Tibial artery (tissue), 4 donors: ENCODE data around the gene CACNA1B.
A peak's percentile ranks its signal among the peaks of the same experiment; 100 is the strongest.

Experiments
- DNase-seq, 2 donors: peaks; one replicate each; pipeline ENCODE4 v3.0.0-alpha.2; 2019
- H3K27ac ChIP-seq, 2 donors: fragments of 200-600 bp; sonication (generic) in 1 of 2; 1 replicate in 1 of 2; 2 replicates in 1 of 2; pipeline ENCODE4 v1.5.1; 2018 to 2019; ENCODE audit warnings: mild to moderate bottlenecking in 1 of 2
- H3K27me3 ChIP-seq, 2 donors: fragments of 200-600 bp; sonication (generic) in 1 of 2; one replicate each; pipeline versions ENCODE4 v1.5.1 to v1.6.0; 2016 to 2019
- H3K36me3 ChIP-seq, 3 donors: fragments of 200-600 bp; sonication (generic) in 2 of 3; one replicate each; pipeline ENCODE4 v1.5.1; 2016 to 2019; ENCODE audit warnings: mild to moderate bottlenecking in 2 of 3
- H3K4me1 ChIP-seq, 4 donors: fragments of 200-600 bp; sonication (generic) in 2 of 4; 1 replicate in 3 of 4; 2 replicates in 1 of 4; pipeline ENCODE4 v1.5.1; 2016 to 2019
- H3K4me3 ChIP-seq, 2 donors: fragments of 200-600 bp; sonication (generic) in 1 of 2; 1 replicate in 1 of 2; 2 replicates in 1 of 2; pipeline ENCODE4 v1.5.1; 2018 to 2019; ENCODE audit warnings: mild to moderate bottlenecking in 2 of 2
- H3K9me3 ChIP-seq, 3 donors: fragments of 200-600 bp; sonication (generic) in 1 of 3; one replicate each; pipeline ENCODE4 v1.5.1; 2016 to 2019
- intact Hi-C: fragments of 100-400 bp; cut with DNase I; formaldehyde crosslinking; loops from one replicate; pipeline ENCODE4 v1.15.0; 2023; ENCODE audit warnings: low total_unique reads
- TF ChIP-seq, protein P1 (sequence below), 2 experiments: fragments of 200-600 bp in 1 of 2; fragments of 450-650 bp in 1 of 2; IDR thresholded peaks; one replicate each; pipeline ENCODE4 v1.5.1; 2017 to 2019; ENCODE audit warnings: antibody characterized with exemption in 2 of 2, mild to moderate bottlenecking in 1 of 2, moderate library complexity in 1 of 2

The CACNA1B gene

DNA sequence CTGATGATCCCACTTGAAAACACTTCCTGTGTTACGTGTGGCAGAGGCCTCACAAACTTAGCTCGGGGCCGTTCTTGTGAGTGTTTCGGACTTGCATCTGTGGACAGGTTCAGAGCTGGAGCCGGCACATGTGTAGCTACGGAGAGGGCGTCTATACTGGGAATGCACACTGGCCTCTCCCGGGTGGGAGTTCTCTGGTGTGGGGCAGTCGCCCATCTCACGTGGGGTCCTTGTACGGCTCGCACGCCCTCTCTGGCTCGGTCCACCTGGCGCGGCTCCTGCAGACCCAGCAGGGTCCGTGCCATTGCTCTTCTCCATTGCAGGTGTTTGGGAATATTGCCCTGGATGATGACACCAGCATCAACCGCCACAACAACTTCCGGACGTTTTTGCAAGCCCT is 197.9 kb downstream of the CACNA1B start:
- H3K9me3 ChIP-seq, result no peaks in the 10 kb centered on the region
- H3K27ac ChIP-seq, result no peak overlapping the region
- intact Hi-C loops, result no loop called here
- TF ChIP-seq, protein P1, sequence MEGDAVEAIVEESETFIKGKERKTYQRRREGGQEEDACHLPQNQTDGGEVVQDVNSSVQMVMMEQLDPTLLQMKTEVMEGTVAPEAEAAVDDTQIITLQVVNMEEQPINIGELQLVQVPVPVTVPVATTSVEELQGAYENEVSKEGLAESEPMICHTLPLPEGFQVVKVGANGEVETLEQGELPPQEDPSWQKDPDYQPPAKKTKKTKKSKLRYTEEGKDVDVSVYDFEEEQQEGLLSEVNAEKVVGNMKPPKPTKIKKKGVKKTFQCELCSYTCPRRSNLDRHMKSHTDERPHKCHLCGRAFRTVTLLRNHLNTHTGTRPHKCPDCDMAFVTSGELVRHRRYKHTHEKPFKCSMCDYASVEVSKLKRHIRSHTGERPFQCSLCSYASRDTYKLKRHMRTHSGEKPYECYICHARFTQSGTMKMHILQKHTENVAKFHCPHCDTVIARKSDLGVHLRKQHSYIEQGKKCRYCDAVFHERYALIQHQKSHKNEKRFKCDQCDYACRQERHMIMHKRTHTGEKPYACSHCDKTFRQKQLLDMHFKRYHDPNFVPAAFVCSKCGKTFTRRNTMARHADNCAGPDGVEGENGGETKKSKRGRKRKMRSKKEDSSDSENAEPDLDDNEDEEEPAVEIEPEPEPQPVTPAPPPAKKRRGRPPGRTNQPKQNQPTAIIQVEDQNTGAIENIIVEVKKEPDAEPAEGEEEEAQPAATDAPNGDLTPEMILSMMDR (IDR thresholded peaks at IDR 0.05), result no peak
- no peak for DNase-seq
- H3K4me3 ChIP-seq, result no peak overlapping the region
- peaks cover 0 to 10% of the 10 kb centered on the region in 2 donors for H3K27me3 ChIP-seq
- H3K36me3 ChIP-seq, result no peaks in the 10 kb centered on the region
- H3K4me1 ChIP-seq, result no peaks in the 10 kb centered on the region

DNA sequence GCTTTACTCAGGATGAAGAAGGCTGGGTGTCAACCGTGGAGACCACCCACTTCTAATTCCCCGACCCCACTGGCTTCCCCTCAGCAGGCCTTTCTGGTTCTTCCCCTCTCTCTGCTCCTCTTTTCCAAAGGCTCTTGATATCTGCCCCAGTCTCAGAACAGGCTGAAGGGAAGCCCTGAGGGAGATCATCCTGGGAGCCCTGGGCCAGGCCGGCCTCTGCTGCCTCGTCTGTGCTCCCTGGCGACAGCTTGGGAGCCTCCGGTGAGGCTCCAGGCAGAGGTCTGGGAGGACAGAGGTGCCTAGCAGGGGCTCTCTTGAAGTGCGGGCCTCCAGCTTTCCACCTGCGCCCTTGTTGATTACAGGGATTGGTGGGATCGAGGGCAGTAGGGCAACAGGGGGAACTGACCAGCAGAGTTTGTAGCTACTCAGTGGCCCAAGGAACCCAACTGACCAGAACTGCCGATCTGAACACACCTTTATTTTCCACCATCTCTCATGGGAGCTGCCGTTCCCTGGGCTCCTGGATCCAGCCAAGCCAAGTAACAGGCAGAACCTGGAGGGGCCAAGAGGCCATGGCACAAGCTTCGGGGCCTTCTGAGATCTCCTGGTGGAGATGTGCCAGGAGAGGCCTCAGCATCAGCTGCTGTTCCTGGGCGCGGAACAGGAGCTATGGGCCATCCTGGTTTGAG is 198.5 kb downstream of the CACNA1B start:
- H3K27me3 ChIP-seq, result peaks cover 0 to 10% of the 10 kb centered on the region in 2 donors
- H3K36me3 ChIP-seq, result no peaks in the 10 kb centered on the region
- intact Hi-C loops, result no loop called here
- H3K4me3 ChIP-seq, result no peak overlapping the region
- TF ChIP-seq, protein P1 (IDR thresholded peaks at IDR 0.05), result no peak
- H3K9me3 ChIP-seq, result no peaks in the 10 kb centered on the region
- no peaks in the 10 kb centered on the region for H3K4me1 ChIP-seq
- no peak overlapping the region for H3K27ac ChIP-seq
- DNase-seq, result peak in 1 of 2 donors; percentile 54

DNA sequence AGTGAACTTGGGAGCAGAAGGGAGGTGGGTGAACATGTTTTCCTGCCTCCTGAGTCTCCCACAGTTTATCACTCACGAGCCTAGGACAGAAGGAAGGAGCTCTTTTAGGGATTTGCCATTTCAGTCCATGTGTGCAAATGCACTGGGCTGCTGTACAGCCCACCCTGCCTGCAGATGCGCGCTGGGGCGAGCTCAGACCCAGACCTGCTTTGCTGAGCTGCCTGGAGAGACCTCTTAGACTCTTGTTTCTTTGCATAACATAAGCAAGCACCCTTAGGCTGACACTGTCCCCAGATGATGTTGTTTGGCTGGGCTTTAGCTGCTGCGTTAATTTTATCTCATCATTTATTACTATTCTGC is 199.0 kb downstream of the CACNA1B start:
- DNase-seq, result no peak
- Histone ChIP-seq H3K4me1 (no peaks in the 10 kb centered on the region), H3K27ac (no peak overlapping the region), H3K9me3 (no peaks in the 10 kb centered on the region), H3K36me3 (no peaks in the 10 kb centered on the region), H3K27me3 (peaks cover 0 to 10% of the 10 kb centered on the region in 2 donors), H3K4me3 (no peak overlapping the region)
- TF ChIP-seq, protein P1 (IDR thresholded peaks at IDR 0.05), result no peak
- intact Hi-C loops, result no loop called here

DNA sequence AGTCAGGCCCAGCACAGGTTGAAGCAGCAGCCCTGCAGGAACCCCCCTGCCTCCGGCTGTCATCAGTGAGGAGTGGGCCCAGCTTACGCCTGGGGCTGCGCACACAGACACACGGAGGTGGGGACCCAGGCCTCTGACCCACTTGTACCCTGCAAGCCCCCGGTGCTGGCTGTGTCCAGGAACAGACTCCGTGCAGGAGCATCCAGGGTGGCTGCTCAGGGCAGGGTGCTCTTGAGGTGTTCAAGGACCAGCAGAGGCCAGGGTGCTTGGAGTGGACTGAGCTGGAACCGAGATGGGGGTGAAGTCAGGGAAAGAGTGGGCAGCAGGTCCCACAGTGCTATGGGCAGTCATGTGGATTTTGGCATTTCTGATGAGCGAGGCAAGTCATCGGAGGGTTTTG is 199.5 kb downstream of the CACNA1B start:
- H3K4me3 ChIP-seq, result no peak overlapping the region
- intact Hi-C loops, result no loop called here
- no peaks in the 10 kb centered on the region for H3K4me1 ChIP-seq
- DNase-seq, result peak in 1 of 2 donors; percentile 48
- no peaks in the 10 kb centered on the region for H3K36me3 ChIP-seq
- TF ChIP-seq, protein P1 (IDR thresholded peaks at IDR 0.05), result no peak
- H3K27ac ChIP-seq, result no peak overlapping the region
- no peaks in the 10 kb centered on the region for H3K9me3 ChIP-seq
- peaks cover 0 to 10% of the 10 kb centered on the region in 2 donors for H3K27me3 ChIP-seq

DNA sequence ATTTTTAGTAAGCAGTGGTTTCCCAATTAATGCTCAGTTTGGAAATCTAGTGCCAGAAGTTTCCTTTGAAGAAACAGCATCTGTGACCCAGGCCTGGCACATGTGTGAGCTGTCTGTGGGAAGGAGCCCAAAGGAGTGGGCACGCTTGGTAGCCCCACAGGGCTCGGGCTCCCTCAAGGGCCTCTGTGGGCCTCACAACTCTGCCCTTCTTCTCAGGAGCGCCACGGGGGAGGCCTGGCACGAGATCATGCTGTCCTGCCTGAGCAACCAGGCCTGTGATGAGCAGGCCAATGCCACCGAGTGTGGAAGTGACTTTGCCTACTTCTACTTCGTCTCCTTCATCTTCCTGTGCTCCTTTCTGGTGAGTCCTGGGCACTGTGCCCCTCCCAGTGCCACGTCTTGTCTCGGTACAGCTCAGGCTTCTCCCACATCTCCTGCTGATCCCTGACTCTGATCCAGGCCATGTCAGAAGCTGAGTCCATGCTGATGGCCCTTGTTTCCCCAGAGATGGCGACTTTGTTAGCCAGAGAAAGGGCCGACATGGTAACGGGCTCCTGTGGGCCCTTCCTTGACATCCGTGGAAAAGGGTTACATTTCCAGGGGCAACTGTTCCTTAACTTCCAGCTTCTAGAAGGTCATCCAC is 200.4 kb downstream of the CACNA1B start:
- Histone ChIP-seq H3K9me3 (no peaks in the 10 kb centered on the region), H3K36me3 (no peaks in the 10 kb centered on the region), H3K27me3 (peaks cover 0 to 5% of the 10 kb centered on the region in 2 donors), H3K27ac (no peak overlapping the region), H3K4me3 (no peak overlapping the region), H3K4me1 (no peaks in the 10 kb centered on the region)
- intact Hi-C loops, result no loop called here
- TF ChIP-seq, protein P1 (IDR thresholded peaks at IDR 0.05), result no peak
- peak in 1 of 2 donors; percentile 46 for DNase-seq
